Lower leg skin (tissue), 3 donors: ENCODE data around the gene NCKAP5.

Source experiments
- POLR2A ChIP-seq, 2 donors: fragments of 450-650 bp; IDR thresholded peaks; one replicate each; pipeline ENCODE4 v1.6.1; 2016 to 2017; ENCODE audit warnings: antibody characterized with exemption in 2 of 2, mild to moderate bottlenecking in 1 of 2, moderate library complexity in 1 of 2
- TF ChIP-seq, protein P1 (sequence below), 3 donors: fragments of 450-650 bp; IDR thresholded peaks; one replicate each; pipeline ENCODE4 v1.5.1; 2016; ENCODE audit warnings: antibody characterized with exemption in 3 of 3, mild to moderate bottlenecking in 3 of 3, moderate library complexity in 2 of 3

DNA sequence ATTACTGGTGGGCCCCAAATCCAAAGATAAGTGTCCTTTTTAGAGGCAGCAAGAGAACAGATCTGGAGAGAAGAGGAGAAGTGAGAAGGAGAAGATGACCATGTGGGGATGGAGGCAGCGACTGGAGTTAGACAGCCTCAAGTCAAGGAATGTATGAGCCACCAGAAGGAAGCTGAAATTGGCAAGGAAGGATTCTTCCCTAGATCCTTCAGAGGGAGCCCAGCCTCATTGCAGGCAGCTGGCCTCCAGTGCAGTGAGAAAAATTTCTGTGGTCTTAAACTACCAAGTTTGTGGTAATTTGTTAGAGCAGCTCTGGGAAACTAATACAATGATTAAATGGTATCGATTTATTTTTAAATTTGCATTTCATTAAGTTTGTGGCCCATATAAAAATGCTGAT lies 167.9 kb downstream of the NCKAP5 start:
- TF ChIP-seq, protein P1, sequence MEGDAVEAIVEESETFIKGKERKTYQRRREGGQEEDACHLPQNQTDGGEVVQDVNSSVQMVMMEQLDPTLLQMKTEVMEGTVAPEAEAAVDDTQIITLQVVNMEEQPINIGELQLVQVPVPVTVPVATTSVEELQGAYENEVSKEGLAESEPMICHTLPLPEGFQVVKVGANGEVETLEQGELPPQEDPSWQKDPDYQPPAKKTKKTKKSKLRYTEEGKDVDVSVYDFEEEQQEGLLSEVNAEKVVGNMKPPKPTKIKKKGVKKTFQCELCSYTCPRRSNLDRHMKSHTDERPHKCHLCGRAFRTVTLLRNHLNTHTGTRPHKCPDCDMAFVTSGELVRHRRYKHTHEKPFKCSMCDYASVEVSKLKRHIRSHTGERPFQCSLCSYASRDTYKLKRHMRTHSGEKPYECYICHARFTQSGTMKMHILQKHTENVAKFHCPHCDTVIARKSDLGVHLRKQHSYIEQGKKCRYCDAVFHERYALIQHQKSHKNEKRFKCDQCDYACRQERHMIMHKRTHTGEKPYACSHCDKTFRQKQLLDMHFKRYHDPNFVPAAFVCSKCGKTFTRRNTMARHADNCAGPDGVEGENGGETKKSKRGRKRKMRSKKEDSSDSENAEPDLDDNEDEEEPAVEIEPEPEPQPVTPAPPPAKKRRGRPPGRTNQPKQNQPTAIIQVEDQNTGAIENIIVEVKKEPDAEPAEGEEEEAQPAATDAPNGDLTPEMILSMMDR (IDR thresholded peaks at IDR 0.05), result no peak
- no peak for TF ChIP-seq POLR2A (IDR thresholded peaks at IDR 0.05)
